Fibroblast of villous mesenchyme (primary cell): ENCODE results near the gene PRPF31. TPM values are rescaled to one million over a fixed set of nuclear protein-coding genes. Genes with fewer than 3 reads are reported as not detected.

ENCODE experiments used
- DNase-seq: peaks from one replicate; pipeline ENCODE4 v3.0.0-alpha.2; 2010; ENCODE audit warnings: low read depth
- H3K4me3 ChIP-seq: 2 replicates; pipeline ENCODE4 v1.5.1; 2011; ENCODE audit warnings: low read depth, mild to moderate bottlenecking, low read length
- CTCF ChIP-seq: IDR thresholded peaks from 2 replicates; pipeline ENCODE4 v1.5.1; 2012; ENCODE audit warnings: low read depth, mild to moderate bottlenecking, low read length; ENCODE audit not compliant: insufficient read depth
- total RNA-seq: library from RNA; depleted of rRNA; stranded (reverse); fragments of >200 nt; gene quantifications from 2 replicates; pipeline ENCODE4 v1.2.3, GENCODE V29; 2012

The PRPF31 gene
- total RNA-seq, 1 donor, result 41.5 TPM

- DNase-seq, result no peak
- no peak for TF ChIP-seq CTCF
- no peak overlapping the region for H3K4me3 ChIP-seq
Observed at GRCh38 chr19:54142166-54142780, 26.7 kb downstream of the PRPF31 start.

GRCh38 chr19:54145541-54146158 lies 30.1 kb downstream of the PRPF31 start:
- DNase-seq, result no peak
- no peak overlapping the region for H3K4me3 ChIP-seq
- no peak for TF ChIP-seq CTCF

GRCh38 chr19:54147676-54148075 lies 32.1 kb downstream of the PRPF31 start:
- no peak for DNase-seq
- H3K4me3 ChIP-seq, result no peak overlapping the region
- TF ChIP-seq CTCF, result no peak

- TF ChIP-seq CTCF, result no peak
- no peak for DNase-seq
- no peak overlapping the region for H3K4me3 ChIP-seq
Observed at GRCh38 chr19:54148158-54148557, 32.6 kb downstream of the PRPF31 start.

- no peak overlapping the region for H3K4me3 ChIP-seq
- no peak for TF ChIP-seq CTCF
- DNase-seq, result no peak
Observed at GRCh38 chr19:54149021-54149812, 33.7 kb downstream of the PRPF31 start.

- TF ChIP-seq CTCF, result no peak
- no peak overlapping the region for H3K4me3 ChIP-seq
- no peak for DNase-seq
Observed at GRCh38 chr19:54151362-54152035, 35.9 kb downstream of the PRPF31 start.
